RCC 7860 (cell line): ENCODE results near the gene XRCC2.

Experiments
- DNase-seq: peaks from one replicate; pipeline ENCODE4 v3.0.0-alpha.2; 2015; ENCODE audit warnings: low spot score
- FAIRE-seq: peaks from 2 replicates; lab custom pipeline; 2012; peaks lifted over from hg19 to GRCh38; lab: Jason Lieb, UNC

Gene XRCC2

GRCh38 chr7:152618427-152618826 lies 57.5 kb downstream of the XRCC2 start:
- no peak for FAIRE-seq

GRCh38 chr7:152617056-152617455 lies 58.9 kb downstream of the XRCC2 start:
- FAIRE-seq (no peak), DNase-seq (no peak)

More at GRCh38 chr7:152618427-152618826, 57.5 kb downstream of the XRCC2 start:
- DNase-seq: no peak

- FAIRE-seq: no peak
Measured at GRCh38 chr7:152615031-152615741, 60.8 kb downstream of the XRCC2 start.

GRCh38 chr7:152608656-152609055 lies 67.3 kb downstream of the XRCC2 start:
- DNase-seq (no peak), FAIRE-seq (no peak)

More at GRCh38 chr7:152615031-152615741, 60.8 kb downstream of the XRCC2 start:
- no peak for DNase-seq

- no peak for DNase-seq
- FAIRE-seq: no peak
Measured at GRCh38 chr7:152608208-152608607, 67.7 kb downstream of the XRCC2 start.

- FAIRE-seq (no peak), DNase-seq (no peak)
Measured at GRCh38 chr7:152607007-152607406, 68.9 kb downstream of the XRCC2 start.

- FAIRE-seq: no peak
- no peak for DNase-seq
Measured at GRCh38 chr7:152602962-152603361, 73.0 kb downstream of the XRCC2 start.

- FAIRE-seq: no peak
- no peak for DNase-seq
Measured at GRCh38 chr7:152601305-152601798, 74.6 kb downstream of the XRCC2 start.

- FAIRE-seq (no peak), DNase-seq (no peak)
Measured at GRCh38 chr7:152600266-152600665, 75.7 kb downstream of the XRCC2 start.

GRCh38 chr7:152597507-152597906 lies 78.4 kb downstream of the XRCC2 start:
- FAIRE-seq: no peak
- DNase-seq: no peak

- FAIRE-seq (no peak), DNase-seq (no peak)
Measured at GRCh38 chr7:152596824-152597223, 79.1 kb downstream of the XRCC2 start.
